GM15510 (cell line): ENCODE results near the gene RBP7.

Experiments
- POLR2A ChIP-seq: IDR thresholded peaks from 3 replicates; pipeline ENCODE4 v1.6.1; 2011; ENCODE audit warnings: borderline replicate concordance; ENCODE audit not compliant: insufficient read length; ENCODE audit errors: extremely low read depth

RBP7 gene

GRCh38 chr1:10059342-10059718 is 62.3 kb downstream of the RBP7 start:
- TF ChIP-seq POLR2A: no peak

GRCh38 chr1:10060311-10061100 is 63.5 kb downstream of the RBP7 start:
- TF ChIP-seq POLR2A: no peak

DNA sequence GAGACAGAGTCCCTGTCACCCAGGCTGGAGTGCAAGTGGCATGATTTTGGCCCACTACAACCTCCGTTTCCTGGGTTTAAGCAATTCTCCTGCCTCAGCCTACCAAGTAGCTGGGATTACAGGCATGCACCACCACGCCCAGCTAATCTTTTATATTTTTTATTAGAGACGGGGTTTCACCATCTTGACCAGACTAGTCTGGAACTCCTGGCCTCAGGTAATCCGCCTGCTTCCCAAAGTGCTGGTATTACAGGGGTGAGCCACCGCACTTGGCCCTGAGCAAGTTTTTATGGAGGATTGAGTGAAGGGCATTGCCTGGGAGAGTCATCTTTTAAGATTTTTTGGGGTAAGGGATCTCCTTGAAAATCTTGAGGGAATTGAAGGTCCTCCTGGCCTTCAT is 64.2 kb downstream of the RBP7 start:
- no peak for TF ChIP-seq POLR2A

- no peak for TF ChIP-seq POLR2A
Measured at GRCh38 chr1:10063878-10064277, 66.8 kb downstream of the RBP7 start.

- TF ChIP-seq POLR2A: no peak
Measured at GRCh38 chr1:10064416-10065343, 67.7 kb downstream of the RBP7 start.

GRCh38 chr1:10065344-10065685 is 68.3 kb downstream of the RBP7 start:
- TF ChIP-seq POLR2A: no peak
